ENCODE measurements around the gene CACNA1I. TPM values are rescaled to one million over a fixed set of nuclear protein-coding genes. Genes with fewer than 3 reads are reported as not detected.

The CACNA1I gene
- total RNA-seq, 1 experiment from 2014 or later = 2.1 TPM

DNA sequence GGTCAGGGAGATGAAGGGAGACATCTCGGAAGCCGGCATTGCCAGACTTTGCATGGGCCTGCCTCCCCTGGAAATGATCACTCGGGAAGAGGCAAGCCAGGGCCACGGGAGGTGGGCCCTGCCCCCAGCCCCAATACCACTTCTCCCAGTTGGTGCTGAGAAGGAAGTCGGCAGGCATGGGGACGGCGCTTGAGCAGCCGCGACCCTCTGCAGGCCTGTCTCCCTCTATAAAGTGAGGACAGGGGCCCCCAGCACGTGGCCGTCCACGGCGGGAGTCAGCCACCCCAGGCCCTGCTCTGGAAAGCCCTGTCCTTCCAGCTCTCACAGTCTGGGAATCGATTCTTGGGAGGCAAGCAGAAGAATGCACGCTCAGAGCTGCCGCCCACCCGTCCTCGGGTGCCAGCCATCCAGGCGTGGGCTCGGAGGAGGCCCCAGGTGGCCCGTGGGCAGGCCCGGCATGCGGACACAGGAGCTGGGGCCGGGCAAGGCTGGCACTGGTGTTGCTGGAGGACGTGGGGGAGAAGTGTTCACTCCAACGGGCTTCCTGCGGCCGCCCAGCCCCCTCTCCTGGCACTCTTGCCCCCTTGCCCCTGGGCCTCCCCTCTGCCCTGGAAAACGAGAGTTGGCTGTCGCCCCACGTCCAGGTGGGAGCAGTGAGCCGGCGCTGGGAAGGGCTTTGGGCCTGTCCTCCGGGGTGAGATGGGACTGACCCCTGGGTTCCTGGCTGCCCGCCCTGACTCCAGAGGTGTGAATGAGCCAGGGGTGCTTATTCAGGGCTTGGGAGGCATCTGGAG is 77.5 kb downstream of the CACNA1I start:
- Mint-ChIP-seq H3K9me3 (no peaks in the 10 kb centered on the region), H3K27me3 (ENCODE audit: low read depth) (no peaks in the 10 kb centered on the region), H3K4me3 (no peak overlapping the region), H3K27ac (no peak overlapping the region), H3K4me1 (no peaks in the 10 kb centered on the region), H3K36me3 (no peaks in the 10 kb centered on the region)
- ATAC-seq (no peak), DNase-seq (ENCODE audit: low spot score) (no peak)
- ChIA-PET CTCF (no interaction called here), POLR2A (no interaction called here)
- TF ChIP-seq, protein P1, sequence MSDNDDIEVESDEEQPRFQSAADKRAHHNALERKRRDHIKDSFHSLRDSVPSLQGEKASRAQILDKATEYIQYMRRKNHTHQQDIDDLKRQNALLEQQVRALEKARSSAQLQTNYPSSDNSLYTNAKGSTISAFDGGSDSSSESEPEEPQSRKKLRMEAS (CRISPR knock-in tag; IDR thresholded peaks at IDR 0.05) = no peak
- TF ChIP-seq ZNF423 (CRISPR knock-in tag; IDR thresholded peaks at IDR 0.05) (no peak), SOX15 (CRISPR knock-in tag; IDR thresholded peaks at IDR 0.05) (no peak), FOXJ3 (CRISPR knock-in tag; IDR thresholded peaks at IDR 0.05; ENCODE audit: borderline replicate concordance) (no peak), TEAD1 (CRISPR knock-in tag; IDR thresholded peaks at IDR 0.05) (no peak), CREM (CRISPR knock-in tag; IDR thresholded peaks at IDR 0.05) (no peak), NFE2L1 (CRISPR knock-in tag; IDR thresholded peaks at IDR 0.05) (no peak), ELF4 (CRISPR knock-in tag; IDR thresholded peaks at IDR 0.05; ENCODE audit: low read depth) (no peak)
- TF ChIP-seq, protein P2, sequence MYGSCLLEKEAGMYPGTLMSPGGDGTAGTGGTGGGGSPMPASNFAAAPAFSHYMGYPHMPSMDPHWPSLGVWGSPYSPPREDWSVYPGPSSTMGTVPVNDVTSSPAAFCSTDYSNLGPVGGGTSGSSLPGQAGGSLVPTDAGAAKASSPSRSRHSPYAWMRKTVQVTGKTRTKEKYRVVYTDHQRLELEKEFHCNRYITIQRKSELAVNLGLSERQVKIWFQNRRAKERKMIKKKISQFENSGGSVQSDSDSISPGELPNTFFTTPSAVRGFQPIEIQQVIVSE (CRISPR knock-in tag; IDR thresholded peaks at IDR 0.05; ENCODE audit: borderline replicate concordance) = no peak
- TF ChIP-seq, protein P3, sequence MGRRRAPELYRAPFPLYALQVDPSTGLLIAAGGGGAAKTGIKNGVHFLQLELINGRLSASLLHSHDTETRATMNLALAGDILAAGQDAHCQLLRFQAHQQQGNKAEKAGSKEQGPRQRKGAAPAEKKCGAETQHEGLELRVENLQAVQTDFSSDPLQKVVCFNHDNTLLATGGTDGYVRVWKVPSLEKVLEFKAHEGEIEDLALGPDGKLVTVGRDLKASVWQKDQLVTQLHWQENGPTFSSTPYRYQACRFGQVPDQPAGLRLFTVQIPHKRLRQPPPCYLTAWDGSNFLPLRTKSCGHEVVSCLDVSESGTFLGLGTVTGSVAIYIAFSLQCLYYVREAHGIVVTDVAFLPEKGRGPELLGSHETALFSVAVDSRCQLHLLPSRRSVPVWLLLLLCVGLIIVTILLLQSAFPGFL (CRISPR knock-in tag; IDR thresholded peaks at IDR 0.05; ENCODE audit: borderline replicate concordance) = no peak
- TF ChIP-seq, protein P4, sequence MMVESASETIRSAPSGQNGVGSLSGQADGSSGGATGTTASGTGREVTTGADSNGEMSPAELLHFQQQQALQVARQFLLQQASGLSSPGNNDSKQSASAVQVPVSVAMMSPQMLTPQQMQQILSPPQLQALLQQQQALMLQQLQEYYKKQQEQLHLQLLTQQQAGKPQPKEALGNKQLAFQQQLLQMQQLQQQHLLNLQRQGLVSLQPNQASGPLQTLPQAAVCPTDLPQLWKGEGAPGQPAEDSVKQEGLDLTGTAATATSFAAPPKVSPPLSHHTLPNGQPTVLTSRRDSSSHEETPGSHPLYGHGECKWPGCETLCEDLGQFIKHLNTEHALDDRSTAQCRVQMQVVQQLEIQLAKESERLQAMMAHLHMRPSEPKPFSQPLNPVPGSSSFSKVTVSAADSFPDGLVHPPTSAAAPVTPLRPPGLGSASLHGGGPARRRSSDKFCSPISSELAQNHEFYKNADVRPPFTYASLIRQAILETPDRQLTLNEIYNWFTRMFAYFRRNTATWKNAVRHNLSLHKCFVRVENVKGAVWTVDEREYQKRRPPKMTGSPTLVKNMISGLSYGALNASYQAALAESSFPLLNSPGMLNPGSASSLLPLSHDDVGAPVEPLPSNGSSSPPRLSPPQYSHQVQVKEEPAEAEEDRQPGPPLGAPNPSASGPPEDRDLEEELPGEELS (CRISPR knock-in tag; IDR thresholded peaks at IDR 0.05) = no peak
- TF ChIP-seq, protein P5, sequence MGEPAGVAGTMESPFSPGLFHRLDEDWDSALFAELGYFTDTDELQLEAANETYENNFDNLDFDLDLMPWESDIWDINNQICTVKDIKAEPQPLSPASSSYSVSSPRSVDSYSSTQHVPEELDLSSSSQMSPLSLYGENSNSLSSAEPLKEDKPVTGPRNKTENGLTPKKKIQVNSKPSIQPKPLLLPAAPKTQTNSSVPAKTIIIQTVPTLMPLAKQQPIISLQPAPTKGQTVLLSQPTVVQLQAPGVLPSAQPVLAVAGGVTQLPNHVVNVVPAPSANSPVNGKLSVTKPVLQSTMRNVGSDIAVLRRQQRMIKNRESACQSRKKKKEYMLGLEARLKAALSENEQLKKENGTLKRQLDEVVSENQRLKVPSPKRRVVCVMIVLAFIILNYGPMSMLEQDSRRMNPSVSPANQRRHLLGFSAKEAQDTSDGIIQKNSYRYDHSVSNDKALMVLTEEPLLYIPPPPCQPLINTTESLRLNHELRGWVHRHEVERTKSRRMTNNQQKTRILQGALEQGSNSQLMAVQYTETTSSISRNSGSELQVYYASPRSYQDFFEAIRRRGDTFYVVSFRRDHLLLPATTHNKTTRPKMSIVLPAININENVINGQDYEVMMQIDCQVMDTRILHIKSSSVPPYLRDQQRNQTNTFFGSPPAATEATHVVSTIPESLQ (CRISPR knock-in tag; IDR thresholded peaks at IDR 0.05) = no peak
- TF ChIP-seq, protein P6, sequence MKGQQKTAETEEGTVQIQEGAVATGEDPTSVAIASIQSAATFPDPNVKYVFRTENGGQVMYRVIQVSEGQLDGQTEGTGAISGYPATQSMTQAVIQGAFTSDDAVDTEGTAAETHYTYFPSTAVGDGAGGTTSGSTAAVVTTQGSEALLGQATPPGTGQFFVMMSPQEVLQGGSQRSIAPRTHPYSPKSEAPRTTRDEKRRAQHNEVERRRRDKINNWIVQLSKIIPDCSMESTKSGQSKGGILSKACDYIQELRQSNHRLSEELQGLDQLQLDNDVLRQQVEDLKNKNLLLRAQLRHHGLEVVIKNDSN (CRISPR knock-in tag; IDR thresholded peaks at IDR 0.05) = no peak
- TF ChIP-seq, protein P7, sequence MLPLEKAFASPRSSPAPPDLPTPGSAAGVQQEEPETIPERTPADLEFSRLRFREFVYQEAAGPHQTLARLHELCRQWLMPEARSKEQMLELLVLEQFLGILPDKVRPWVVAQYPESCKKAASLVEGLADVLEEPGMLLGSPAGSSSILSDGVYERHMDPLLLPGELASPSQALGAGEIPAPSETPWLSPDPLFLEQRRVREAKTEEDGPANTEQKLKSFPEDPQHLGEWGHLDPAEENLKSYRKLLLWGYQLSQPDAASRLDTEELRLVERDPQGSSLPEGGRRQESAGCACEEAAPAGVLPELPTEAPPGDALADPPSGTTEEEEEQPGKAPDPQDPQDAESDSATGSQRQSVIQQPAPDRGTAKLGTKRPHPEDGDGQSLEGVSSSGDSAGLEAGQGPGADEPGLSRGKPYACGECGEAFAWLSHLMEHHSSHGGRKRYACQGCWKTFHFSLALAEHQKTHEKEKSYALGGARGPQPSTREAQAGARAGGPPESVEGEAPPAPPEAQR (CRISPR knock-in tag; IDR thresholded peaks at IDR 0.05) = no peak
- TF ChIP-seq, protein P8, sequence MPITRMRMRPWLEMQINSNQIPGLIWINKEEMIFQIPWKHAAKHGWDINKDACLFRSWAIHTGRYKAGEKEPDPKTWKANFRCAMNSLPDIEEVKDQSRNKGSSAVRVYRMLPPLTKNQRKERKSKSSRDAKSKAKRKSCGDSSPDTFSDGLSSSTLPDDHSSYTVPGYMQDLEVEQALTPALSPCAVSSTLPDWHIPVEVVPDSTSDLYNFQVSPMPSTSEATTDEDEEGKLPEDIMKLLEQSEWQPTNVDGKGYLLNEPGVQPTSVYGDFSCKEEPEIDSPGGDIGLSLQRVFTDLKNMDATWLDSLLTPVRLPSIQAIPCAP (CRISPR knock-in tag; IDR thresholded peaks at IDR 0.05) = no peak
- TF ChIP-seq, protein P9, sequence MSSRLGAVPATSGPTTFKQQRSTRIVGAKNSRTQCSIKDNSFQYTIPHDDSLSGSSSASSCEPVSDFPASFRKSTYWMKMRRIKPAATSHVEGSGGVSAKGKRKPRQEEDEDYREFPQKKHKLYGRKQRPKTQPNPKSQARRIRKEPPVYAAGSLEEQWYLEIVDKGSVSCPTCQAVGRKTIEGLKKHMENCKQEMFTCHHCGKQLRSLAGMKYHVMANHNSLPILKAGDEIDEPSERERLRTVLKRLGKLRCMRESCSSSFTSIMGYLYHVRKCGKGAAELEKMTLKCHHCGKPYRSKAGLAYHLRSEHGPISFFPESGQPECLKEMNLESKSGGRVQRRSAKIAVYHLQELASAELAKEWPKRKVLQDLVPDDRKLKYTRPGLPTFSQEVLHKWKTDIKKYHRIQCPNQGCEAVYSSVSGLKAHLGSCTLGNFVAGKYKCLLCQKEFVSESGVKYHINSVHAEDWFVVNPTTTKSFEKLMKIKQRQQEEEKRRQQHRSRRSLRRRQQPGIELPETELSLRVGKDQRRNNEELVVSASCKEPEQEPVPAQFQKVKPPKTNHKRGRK (CRISPR knock-in tag; IDR thresholded peaks at IDR 0.05; ENCODE audit: borderline replicate concordance) = no peak
- TF ChIP-seq, protein P10, sequence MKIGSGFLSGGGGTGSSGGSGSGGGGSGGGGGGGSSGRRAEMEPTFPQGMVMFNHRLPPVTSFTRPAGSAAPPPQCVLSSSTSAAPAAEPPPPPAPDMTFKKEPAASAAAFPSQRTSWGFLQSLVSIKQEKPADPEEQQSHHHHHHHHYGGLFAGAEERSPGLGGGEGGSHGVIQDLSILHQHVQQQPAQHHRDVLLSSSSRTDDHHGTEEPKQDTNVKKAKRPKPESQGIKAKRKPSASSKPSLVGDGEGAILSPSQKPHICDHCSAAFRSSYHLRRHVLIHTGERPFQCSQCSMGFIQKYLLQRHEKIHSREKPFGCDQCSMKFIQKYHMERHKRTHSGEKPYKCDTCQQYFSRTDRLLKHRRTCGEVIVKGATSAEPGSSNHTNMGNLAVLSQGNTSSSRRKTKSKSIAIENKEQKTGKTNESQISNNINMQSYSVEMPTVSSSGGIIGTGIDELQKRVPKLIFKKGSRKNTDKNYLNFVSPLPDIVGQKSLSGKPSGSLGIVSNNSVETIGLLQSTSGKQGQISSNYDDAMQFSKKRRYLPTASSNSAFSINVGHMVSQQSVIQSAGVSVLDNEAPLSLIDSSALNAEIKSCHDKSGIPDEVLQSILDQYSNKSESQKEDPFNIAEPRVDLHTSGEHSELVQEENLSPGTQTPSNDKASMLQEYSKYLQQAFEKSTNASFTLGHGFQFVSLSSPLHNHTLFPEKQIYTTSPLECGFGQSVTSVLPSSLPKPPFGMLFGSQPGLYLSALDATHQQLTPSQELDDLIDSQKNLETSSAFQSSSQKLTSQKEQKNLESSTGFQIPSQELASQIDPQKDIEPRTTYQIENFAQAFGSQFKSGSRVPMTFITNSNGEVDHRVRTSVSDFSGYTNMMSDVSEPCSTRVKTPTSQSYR (CRISPR knock-in tag; IDR thresholded peaks at IDR 0.05) = no peak
- TF ChIP-seq, protein P11, sequence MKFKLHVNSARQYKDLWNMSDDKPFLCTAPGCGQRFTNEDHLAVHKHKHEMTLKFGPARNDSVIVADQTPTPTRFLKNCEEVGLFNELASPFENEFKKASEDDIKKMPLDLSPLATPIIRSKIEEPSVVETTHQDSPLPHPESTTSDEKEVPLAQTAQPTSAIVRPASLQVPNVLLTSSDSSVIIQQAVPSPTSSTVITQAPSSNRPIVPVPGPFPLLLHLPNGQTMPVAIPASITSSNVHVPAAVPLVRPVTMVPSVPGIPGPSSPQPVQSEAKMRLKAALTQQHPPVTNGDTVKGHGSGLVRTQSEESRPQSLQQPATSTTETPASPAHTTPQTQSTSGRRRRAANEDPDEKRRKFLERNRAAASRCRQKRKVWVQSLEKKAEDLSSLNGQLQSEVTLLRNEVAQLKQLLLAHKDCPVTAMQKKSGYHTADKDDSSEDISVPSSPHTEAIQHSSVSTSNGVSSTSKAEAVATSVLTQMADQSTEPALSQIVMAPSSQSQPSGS (CRISPR knock-in tag; IDR thresholded peaks at IDR 0.05; ENCODE audit: borderline replicate concordance, low read depth) = no peak
